Measurements from ENCODE around the gene AVPI1.

- TF ChIP-seq MAX (IDR thresholded peaks at IDR 0.05; ENCODE audit: insufficient read depth, insufficient read length) (no peak), CTCF (IDR thresholded peaks at IDR 0.05; ENCODE audit: extremely low read depth in 1 of 2, insufficient read depth in 1 of 2, low read depth in 1 of 2, low read length in 2 of 2) (no peak), EZH2 (IDR thresholded peaks at IDR 0.05; ENCODE audit: borderline replicate concordance, low read depth, low read length, severe bottlenecking) (no peak)
Measured at GRCh38 chr10:97627731-97628130, 59.3 kb downstream of the AVPI1 start.

Data from endothelial cell of umbilical vein (primary cell).